ENCODE measurements around the gene SLC16A3.

Gene SLC16A3

DNA sequence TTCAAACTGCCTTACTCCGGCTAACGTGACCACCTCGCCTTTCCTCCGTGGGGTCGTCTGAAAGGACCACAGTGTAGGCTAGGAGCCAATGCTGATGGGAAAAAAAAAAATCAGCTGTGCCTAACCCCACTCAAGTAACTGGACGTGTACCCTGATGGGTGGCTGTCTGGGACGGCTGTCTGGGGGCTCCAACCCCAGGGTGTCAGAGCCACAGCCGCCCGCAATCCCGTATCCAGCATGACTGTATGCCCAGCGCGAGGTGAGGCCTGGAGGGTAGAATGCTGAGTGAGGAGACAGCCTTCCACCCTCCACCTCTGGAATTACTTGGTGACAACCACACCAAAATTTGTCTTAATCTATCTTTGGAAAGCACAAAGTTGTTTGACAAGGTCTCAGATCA is 41.8 kb downstream of the SLC16A3 start:
- TF ChIP-seq, protein P1, sequence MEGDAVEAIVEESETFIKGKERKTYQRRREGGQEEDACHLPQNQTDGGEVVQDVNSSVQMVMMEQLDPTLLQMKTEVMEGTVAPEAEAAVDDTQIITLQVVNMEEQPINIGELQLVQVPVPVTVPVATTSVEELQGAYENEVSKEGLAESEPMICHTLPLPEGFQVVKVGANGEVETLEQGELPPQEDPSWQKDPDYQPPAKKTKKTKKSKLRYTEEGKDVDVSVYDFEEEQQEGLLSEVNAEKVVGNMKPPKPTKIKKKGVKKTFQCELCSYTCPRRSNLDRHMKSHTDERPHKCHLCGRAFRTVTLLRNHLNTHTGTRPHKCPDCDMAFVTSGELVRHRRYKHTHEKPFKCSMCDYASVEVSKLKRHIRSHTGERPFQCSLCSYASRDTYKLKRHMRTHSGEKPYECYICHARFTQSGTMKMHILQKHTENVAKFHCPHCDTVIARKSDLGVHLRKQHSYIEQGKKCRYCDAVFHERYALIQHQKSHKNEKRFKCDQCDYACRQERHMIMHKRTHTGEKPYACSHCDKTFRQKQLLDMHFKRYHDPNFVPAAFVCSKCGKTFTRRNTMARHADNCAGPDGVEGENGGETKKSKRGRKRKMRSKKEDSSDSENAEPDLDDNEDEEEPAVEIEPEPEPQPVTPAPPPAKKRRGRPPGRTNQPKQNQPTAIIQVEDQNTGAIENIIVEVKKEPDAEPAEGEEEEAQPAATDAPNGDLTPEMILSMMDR (IDR thresholded peaks at IDR 0.05; ENCODE audit: borderline replicate concordance, control extremely low read depth, extremely low read depth, insufficient read depth, missing control alignments): no peak
- in situ Hi-C loops (cut with MboI; ENCODE audit: low sequenced_read_pairs, unreplicated experiment): no loop called here

DNA sequence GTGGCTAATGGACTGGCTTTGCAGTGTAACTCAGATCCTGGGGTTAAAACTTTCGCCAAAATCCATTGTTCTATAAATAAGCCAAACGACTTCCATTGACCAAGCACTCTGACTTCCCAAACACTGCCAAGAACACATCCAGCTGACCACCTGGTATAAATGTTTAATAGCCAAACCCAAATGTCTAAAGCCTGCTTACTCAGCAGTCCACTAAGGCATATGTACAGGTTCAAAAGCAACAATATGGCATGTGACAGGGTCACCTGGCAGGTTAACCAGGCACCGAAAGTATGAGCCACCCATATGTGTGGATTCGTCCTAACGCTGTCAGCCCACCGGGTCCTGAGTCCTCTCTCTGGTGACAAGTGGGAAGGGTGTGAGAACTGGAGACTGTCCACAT is 42.6 kb downstream of the SLC16A3 start:
- in situ Hi-C loops (cut with MboI; ENCODE audit: low sequenced_read_pairs, unreplicated experiment): no loop called here
- TF ChIP-seq, protein P1 (IDR thresholded peaks at IDR 0.05; ENCODE audit: borderline replicate concordance, control extremely low read depth, extremely low read depth, insufficient read depth, missing control alignments): no peak
- no peak for DNase-seq (ENCODE audit: low spot score)

More for the DNA sequence above, 41.8 kb downstream of the SLC16A3 start:
- no peak for DNase-seq (ENCODE audit: low spot score)

DNA sequence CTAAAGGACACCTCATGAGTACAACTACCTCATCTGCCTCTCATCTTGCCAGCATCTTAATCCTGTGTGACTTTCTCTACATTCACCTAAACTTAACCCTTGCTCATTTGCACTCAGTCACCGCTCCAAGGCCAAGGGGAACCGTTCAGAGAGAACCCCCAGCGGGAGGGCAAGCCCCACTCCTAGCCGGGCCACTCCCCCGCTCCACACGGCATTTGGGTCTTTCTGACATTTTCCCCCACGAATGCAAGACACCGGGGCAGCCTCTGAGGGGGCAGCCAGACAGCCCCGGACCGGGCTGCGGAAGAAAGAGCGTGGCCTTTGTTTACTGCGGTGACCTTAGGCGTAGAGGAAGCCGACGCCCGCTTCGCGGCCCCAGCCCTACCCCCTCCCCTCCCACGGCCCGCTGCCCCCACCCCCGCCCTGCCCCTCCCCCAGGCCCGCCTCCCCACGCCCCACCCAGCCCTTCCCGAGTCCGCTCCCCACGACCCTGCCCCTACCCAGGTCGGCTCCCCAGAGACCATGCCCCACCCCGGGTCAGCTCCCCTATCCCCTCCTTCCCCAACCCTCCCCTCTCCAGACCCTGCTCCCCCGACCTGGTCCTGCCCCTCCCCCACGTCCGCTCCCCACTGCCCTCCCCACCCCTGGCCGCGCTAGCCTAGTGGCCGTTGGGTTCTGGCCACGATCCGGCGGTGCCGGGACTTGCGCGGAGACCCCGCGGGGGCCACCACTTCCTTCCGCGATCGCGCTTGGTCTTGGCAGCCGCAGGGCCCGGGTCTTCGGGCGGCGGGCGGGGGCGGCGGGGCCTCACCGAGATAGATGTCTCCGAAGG is 43.9 kb downstream of the SLC16A3 start:
- in situ Hi-C loops (cut with MboI; ENCODE audit: low sequenced_read_pairs, unreplicated experiment): no loop called here
- TF ChIP-seq, protein P1 (IDR thresholded peaks at IDR 0.05; ENCODE audit: borderline replicate concordance, control extremely low read depth, extremely low read depth, insufficient read depth, missing control alignments): no peak
- DNase-seq (ENCODE audit: low spot score): peak; percentile 76

GRCh38 chr17:82273327-82274133 is 44.7 kb downstream of the SLC16A3 start, which contains the start of gene CSNK1D:
Gene CSNK1D (minus strand): TSS chr17:82273700. CDS start chr17:82273381, 319 bp downstream.
- TF ChIP-seq, protein P1 (IDR thresholded peaks at IDR 0.05; ENCODE audit: borderline replicate concordance, control extremely low read depth, extremely low read depth, insufficient read depth, missing control alignments): no peak
- in situ Hi-C loops (cut with MboI; ENCODE audit: low sequenced_read_pairs, unreplicated experiment): no loop called here
- DNase-seq (ENCODE audit: low spot score): peak; percentile 99

DNA sequence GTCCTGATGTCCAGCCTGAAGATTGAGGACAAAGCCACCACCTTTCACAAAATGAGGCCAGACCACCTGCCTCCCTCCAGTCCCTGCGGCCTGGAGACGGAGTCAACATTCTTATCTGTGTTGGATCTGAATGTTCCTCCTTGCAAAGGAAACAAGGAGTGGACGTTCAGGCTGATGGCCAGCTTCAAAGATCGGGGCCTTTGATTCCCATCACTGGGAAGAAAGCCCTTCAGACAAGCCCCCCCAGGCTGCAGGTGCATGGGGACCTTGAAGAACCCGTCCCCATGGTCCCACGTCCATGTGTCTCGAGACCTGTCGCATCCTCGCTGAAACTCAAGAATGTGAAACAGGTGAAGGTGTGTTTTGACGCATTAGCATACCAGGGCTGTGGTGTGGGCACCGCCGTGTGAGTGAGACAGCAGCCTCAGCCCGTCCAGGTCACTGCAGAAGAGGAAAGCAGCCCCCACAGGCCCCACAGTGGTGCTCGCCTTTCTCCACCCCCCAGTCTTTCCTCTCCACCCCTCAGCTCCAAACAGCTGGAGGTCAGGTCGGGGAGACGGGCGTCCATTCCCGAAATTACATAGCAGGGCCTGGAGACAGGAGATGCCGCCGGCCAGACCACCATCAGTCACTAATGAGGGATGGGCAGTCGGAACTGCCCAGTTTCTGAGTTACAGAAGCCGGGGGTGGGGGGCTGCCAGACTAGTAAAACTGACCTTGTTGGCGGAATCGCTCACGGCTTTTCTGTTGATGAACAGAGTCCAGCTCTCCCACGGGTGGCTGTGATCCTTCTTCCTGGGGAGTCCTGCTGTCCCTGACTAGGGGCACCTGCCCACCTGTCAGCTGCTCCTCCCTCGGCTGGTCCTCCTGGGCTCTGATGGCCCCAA is 45.5 kb downstream of the SLC16A3 start:
- in situ Hi-C loops (cut with MboI; ENCODE audit: low sequenced_read_pairs, unreplicated experiment): no loop called here
- TF ChIP-seq, protein P1 (IDR thresholded peaks at IDR 0.05; ENCODE audit: borderline replicate concordance, control extremely low read depth, extremely low read depth, insufficient read depth, missing control alignments): no peak
- DNase-seq (ENCODE audit: low spot score): no peak

- TF ChIP-seq, protein P1 (IDR thresholded peaks at IDR 0.05; ENCODE audit: borderline replicate concordance, control extremely low read depth, extremely low read depth, insufficient read depth, missing control alignments): no peak
- in situ Hi-C loops (cut with MboI; ENCODE audit: low sequenced_read_pairs, unreplicated experiment): no loop called here
- DNase-seq (ENCODE audit: low spot score): no peak
Measured at GRCh38 chr17:82275326-82275725, 46.5 kb downstream of the SLC16A3 start.

All from GM13976 (cell line).